ENCODE data around the gene C1QTNF12.
A peak's percentile ranks its signal among the peaks of the same experiment; 100 is the strongest.

C1QTNF12 gene

DNA sequence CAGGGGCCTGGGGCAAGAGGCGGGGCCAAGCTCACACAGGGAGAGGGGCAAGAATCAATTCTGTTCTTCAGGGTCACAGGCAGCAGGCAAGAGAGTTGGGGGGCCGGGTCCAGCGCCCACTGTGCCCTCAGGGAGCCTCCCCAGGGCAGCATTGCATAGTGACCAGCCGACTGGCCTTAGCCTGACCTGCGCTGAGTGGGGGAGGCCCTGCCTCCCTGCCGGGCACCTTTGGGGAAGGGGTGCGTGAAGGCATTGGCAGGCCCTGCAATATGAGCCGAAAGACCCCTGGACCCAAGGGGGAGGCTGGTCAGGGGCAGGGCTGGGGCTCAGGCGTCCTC is 45.9 kb upstream of the C1QTNF12 start:
- no peak for TF ChIP-seq CTCF (IDR thresholded peaks at IDR 0.05; ENCODE audit: insufficient read depth, low read length, poor library complexity, severe bottlenecking)
- no peak for DNase-seq (ENCODE audit: extremely low read depth, insufficient read length)
- H3K36me3 ChIP-seq (ENCODE audit: control insufficient read depth, insufficient read depth, low read length), result no peaks in the 10 kb centered on the region
- H3K27me3 ChIP-seq (replicated peaks; ENCODE audit: control insufficient read depth, insufficient read depth, low read length), result no peaks in the 10 kb centered on the region
- no peak overlapping the region for H3K4me3 ChIP-seq (replicated peaks; ENCODE audit: low read depth, low read length)

DNA sequence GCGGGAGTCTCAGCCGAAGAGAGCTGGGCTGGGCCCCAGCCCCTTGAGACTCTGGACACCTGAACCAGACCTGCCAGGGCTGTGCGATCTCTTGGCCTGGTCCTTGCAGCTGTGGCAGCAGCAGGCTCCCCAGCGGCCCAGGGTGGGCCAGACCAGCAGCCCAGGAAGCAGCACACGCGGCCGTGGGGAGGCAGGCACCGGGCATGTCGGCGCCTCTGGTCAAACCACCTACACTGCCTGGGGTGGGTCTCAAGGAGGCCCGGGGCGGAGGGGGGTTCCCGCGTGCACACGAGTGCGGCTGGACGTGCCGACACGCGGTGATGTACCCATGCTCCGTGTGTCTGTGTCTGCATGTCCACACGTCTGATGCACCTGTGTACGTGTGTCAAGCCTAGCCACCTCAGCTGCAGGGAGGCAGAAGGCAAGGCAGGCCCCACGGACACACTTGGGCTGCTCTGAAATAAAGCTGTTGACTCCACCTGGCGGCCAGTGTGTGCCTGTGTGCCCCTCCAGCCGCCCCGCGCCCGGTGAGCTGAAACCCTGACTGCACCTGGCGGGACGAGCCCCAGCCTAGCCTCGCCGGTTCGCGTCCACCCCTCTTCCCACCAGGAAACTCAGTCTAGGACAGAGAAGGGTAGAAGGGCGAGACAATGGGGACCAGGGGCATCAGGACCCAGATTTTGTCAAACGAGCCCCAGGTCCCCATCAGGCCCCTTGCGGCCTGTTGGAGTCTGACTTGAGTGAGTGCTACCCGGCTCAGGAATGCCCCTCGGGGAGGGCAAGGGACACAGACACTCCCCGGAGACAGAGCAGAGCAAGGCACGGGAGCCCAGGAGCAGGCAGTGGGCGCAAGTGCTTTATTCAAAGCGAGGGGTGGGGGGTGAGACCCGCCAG is 45.3 kb upstream of the C1QTNF12 start:
- no peak overlapping the region for H3K4me3 ChIP-seq (replicated peaks; ENCODE audit: low read depth, low read length)
- no peaks in the 10 kb centered on the region for H3K27me3 ChIP-seq (replicated peaks; ENCODE audit: control insufficient read depth, insufficient read depth, low read length)
- TF ChIP-seq CTCF (IDR thresholded peaks at IDR 0.05; ENCODE audit: insufficient read depth, low read length, poor library complexity, severe bottlenecking), result peak; percentile 76
- DNase-seq (ENCODE audit: extremely low read depth, insufficient read length), result peak; percentile 71
- no peaks in the 10 kb centered on the region for H3K36me3 ChIP-seq (ENCODE audit: control insufficient read depth, insufficient read depth, low read length)

GRCh38 chr1:1291023-1291528 is 44.6 kb upstream of the C1QTNF12 start:
- DNase-seq (ENCODE audit: extremely low read depth, insufficient read length), result no peak

DNA sequence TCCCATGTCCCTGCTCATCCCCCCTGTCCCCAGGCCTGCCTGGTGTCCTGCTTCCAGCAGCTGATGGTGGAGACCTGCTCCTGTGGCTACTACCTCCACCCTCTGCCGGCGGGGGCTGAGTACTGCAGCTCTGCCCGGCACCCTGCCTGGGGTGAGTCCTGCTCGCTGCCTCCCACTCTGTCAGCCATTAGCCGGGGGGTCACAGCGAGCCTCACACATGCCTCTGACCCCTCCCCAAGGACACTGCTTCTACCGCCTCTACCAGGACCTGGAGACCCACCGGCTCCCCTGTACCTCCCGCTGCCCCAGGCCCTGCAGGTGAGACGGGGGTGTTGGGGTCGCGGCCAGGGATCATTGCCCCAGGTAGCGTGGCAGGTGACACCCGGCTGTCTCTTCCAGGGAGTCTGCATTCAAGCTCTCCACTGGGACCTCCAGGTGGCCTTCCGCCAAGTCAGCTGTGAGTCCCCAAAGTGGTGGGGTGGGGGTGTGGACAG is 43.8 kb upstream of the C1QTNF12 start:
- Histone ChIP-seq H3K36me3 (ENCODE audit: control insufficient read depth, insufficient read depth, low read length) (no peaks in the 10 kb centered on the region), H3K27me3 (replicated peaks; ENCODE audit: control insufficient read depth, insufficient read depth, low read length) (no peaks in the 10 kb centered on the region), H3K4me3 (replicated peaks; ENCODE audit: low read depth, low read length) (no peak overlapping the region)
- DNase-seq (ENCODE audit: extremely low read depth, insufficient read length), result no peak
- TF ChIP-seq CTCF (IDR thresholded peaks at IDR 0.05; ENCODE audit: insufficient read depth, low read length, poor library complexity, severe bottlenecking), result peak; percentile 57

More at GRCh38 chr1:1291023-1291528, 44.6 kb upstream of the C1QTNF12 start:
- H3K4me3 ChIP-seq (replicated peaks; ENCODE audit: low read depth, low read length), result no peak overlapping the region
- TF ChIP-seq CTCF (IDR thresholded peaks at IDR 0.05; ENCODE audit: insufficient read depth, low read length, poor library complexity, severe bottlenecking), result no peak
- H3K27me3 ChIP-seq (replicated peaks; ENCODE audit: control insufficient read depth, insufficient read depth, low read length), result no peaks in the 10 kb centered on the region
- H3K36me3 ChIP-seq (ENCODE audit: control insufficient read depth, insufficient read depth, low read length), result no peaks in the 10 kb centered on the region

DNA sequence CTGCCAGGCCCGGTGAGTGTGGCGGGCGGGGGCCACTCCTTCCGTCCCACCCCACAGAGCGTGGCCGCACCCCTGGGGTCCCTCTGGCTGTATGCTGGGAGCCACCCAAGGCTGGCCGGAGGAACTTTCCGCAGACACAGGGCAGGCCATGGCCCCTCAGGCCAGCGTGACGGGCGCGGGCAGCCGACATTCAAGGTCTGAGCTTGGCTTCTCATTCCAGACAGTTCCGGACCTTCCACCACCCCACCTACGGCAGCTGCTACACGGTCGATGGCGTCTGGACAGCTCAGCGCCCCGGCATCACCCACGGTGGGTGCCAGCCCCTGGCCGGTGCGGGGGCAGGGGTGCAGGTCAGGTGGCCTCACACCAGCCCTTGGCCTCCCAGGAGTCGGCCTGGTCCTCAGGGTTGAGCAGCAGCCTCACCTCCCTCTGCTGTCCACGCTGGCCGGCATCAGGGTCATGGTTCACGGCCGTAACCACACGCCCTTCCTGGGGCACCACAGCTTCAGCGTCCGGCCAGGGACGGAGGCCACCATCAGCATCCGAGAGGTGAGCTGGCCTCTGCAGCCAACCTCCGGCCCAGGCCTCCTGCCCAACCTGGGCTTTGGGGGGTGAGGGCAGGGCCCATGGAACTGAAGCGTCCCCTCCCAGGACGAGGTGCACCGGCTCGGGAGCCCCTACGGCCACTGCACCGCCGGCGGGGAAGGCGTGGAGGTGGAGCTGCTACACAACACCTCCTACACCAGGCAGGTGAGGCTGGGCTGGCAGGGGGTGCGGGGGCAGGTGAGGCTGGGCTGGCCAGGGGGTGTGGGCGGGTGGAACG is 41.0 kb upstream of the C1QTNF12 start:
- Histone ChIP-seq H3K36me3 (ENCODE audit: control insufficient read depth, insufficient read depth, low read length) (no peaks in the 10 kb centered on the region), H3K4me3 (replicated peaks; ENCODE audit: low read depth, low read length) (no peak overlapping the region), H3K27me3 (replicated peaks; ENCODE audit: control insufficient read depth, insufficient read depth, low read length) (no peaks in the 10 kb centered on the region)
- peak; percentile 11 for DNase-seq (ENCODE audit: extremely low read depth, insufficient read length)
- no peak for TF ChIP-seq CTCF (IDR thresholded peaks at IDR 0.05; ENCODE audit: insufficient read depth, low read length, poor library complexity, severe bottlenecking)

All from GM06990 (cell line).